H9 (cell line): ENCODE measurements around the gene CD300A. TPM values are rescaled to one million over a fixed set of nuclear protein-coding genes. Genes with fewer than 3 reads are reported as not detected.
A peak's percentile ranks its signal among the peaks of the same experiment; 100 is the strongest.

Experiments
- DNase-seq: peaks from one replicate; pipeline ENCODE4 v3.0.0-alpha.2; 2017
- H2AFZ ChIP-seq: one replicate; pipeline ENCODE4 v1.6.1; 2013; ENCODE audit warnings: mild to moderate bottlenecking, low read length, control low read depth, moderate library complexity
- H2AK5ac ChIP-seq: 2 replicates; pipeline ENCODE4 v1.6.1; 2013; ENCODE audit warnings: low read length, control low read depth, mixed read lengths; ENCODE audit not compliant: insufficient read length
- H2BK120ac ChIP-seq: one replicate; pipeline ENCODE4 v1.6.1; 2013; ENCODE audit warnings: low read depth, mild to moderate bottlenecking, low read length, control low read depth, inconsistent platforms; ENCODE audit not compliant: poor library complexity, severe bottlenecking
- H2BK12ac ChIP-seq: 2 replicates; pipeline ENCODE4 v1.6.1; 2013; ENCODE audit warnings: low read length, control low read depth, mixed read lengths, low read depth; ENCODE audit not compliant: insufficient read length
- H2BK15ac ChIP-seq: 2 replicates; pipeline ENCODE4 v1.6.1; 2013; ENCODE audit warnings: low read depth, low read length, control low read depth
- H2BK20ac ChIP-seq: one replicate; pipeline ENCODE4 v1.6.1; 2013; ENCODE audit warnings: low read depth, mild to moderate bottlenecking, low read length, control low read depth, inconsistent platforms; ENCODE audit not compliant: poor library complexity, severe bottlenecking
- H2BK5ac ChIP-seq: 2 replicates; pipeline ENCODE4 v1.6.1; 2013; ENCODE audit warnings: low read length, control low read depth, mixed read lengths; ENCODE audit not compliant: insufficient read length
- H3K14ac ChIP-seq: 2 replicates; pipeline ENCODE4 v1.6.1; 2013; ENCODE audit warnings: low read length, control low read depth; ENCODE audit not compliant: insufficient read depth
- H3K18ac ChIP-seq: 2 replicates; pipeline ENCODE4 v1.6.1; 2013; ENCODE audit warnings: low read depth, mild to moderate bottlenecking, mixed read lengths, low read length, control low read depth; ENCODE audit not compliant: insufficient read length
- H3K23ac ChIP-seq: 2 replicates; pipeline ENCODE4 v1.6.1; 2013; ENCODE audit warnings: low read length, control low read depth, mixed read lengths, low read depth; ENCODE audit not compliant: insufficient read length
- H3K23me2 ChIP-seq: 2 replicates; pipeline ENCODE4 v1.6.1; 2013; ENCODE audit warnings: low read depth, mild to moderate bottlenecking, mixed read lengths, low read length, control low read depth; ENCODE audit not compliant: insufficient read length, poor library complexity, severe bottlenecking
- H3K27ac ChIP-seq: 2 replicates; pipeline ENCODE4 v1.5.1; 2013; ENCODE audit warnings: low read length, control low read depth, mixed read lengths, low read depth; ENCODE audit not compliant: insufficient read length
- H3K27me3 ChIP-seq: 2 replicates; pipeline ENCODE4 v1.6.1; 2013; ENCODE audit warnings: low read length, control low read depth, inconsistent platforms; ENCODE audit not compliant: insufficient read depth
- H3K4ac ChIP-seq: 2 replicates; pipeline ENCODE4 v1.6.1; 2013; ENCODE audit warnings: low read depth, mild to moderate bottlenecking, control low read depth, inconsistent platforms, low read length, moderate library complexity
- H3K4me1 ChIP-seq: 2 replicates; pipeline ENCODE4 v1.6.1; 2013; ENCODE audit warnings: low read length, control low read depth, inconsistent platforms; ENCODE audit not compliant: insufficient read depth
- H3K4me2 ChIP-seq: 2 replicates; pipeline ENCODE4 v1.6.1; 2013; ENCODE audit warnings: low read length, control low read depth, mixed read lengths; ENCODE audit not compliant: insufficient read length, insufficient read depth
- H3K56ac ChIP-seq: 2 replicates; pipeline ENCODE4 v1.6.1; 2013; ENCODE audit warnings: low read depth, mild to moderate bottlenecking, mixed read lengths, low read length, control low read depth; ENCODE audit not compliant: insufficient read length
- H3K79me1 ChIP-seq: 2 replicates; pipeline ENCODE4 v1.6.1; 2013; ENCODE audit warnings: low read depth, mild to moderate bottlenecking, moderate library complexity, low read length, control low read depth, inconsistent platforms; ENCODE audit not compliant: insufficient read depth, poor library complexity, severe bottlenecking
- H3K79me2 ChIP-seq: 2 replicates; pipeline ENCODE4 v1.6.1; 2013; ENCODE audit warnings: low read length, control low read depth, inconsistent platforms; ENCODE audit not compliant: insufficient read depth
- H3K9ac ChIP-seq: 2 replicates; pipeline ENCODE4 v1.6.1; 2013; ENCODE audit warnings: low read length, control low read depth, mixed read lengths; ENCODE audit not compliant: insufficient read length; ENCODE audit errors: extremely low read depth
- H3K9me3 ChIP-seq: one replicate; pipeline ENCODE4 v1.6.1; 2013; ENCODE audit warnings: low read depth, low read length, inconsistent platforms; ENCODE audit not compliant: control insufficient read depth
- H3T11ph ChIP-seq: one replicate; pipeline ENCODE4 v1.6.1; 2013; ENCODE audit warnings: mild to moderate bottlenecking, low read length, control low read depth, inconsistent platforms
- H4K20me1 ChIP-seq: one replicate; pipeline ENCODE4 v1.6.1; 2013; ENCODE audit not compliant: control insufficient read depth, insufficient read length, insufficient read depth
- H4K5ac ChIP-seq: 2 replicates; pipeline ENCODE4 v1.6.1; 2013; ENCODE audit warnings: low read depth, mild to moderate bottlenecking, mixed read lengths, low read length, control low read depth; ENCODE audit not compliant: insufficient read length
- H4K8ac ChIP-seq: replicated peaks from 2 replicates; pipeline ENCODE4 v1.6.1; 2013; ENCODE audit warnings: low read length, control low read depth, mixed read lengths, low read depth; ENCODE audit not compliant: insufficient read length
- H4K91ac ChIP-seq: 2 replicates; pipeline ENCODE4 v1.6.1; 2013; ENCODE audit warnings: low read depth, mild to moderate bottlenecking, moderate library complexity, mixed read lengths, low read length, control low read depth; ENCODE audit not compliant: insufficient read length
- H3K27ac Mint-ChIP-seq, 3 experiments: 2 replicates in 2 of 3; 3 replicates in 1 of 3; pipeline ENCODE4 v1.8.0; 2020 to 2021; ENCODE audit warnings: mixed read lengths in 3 of 3, mild to moderate bottlenecking in 1 of 3, moderate library complexity in 1 of 3
- H3K27me3 Mint-ChIP-seq: 2 replicates; pipeline ENCODE4 v1.8.0; 2021; ENCODE audit warnings: low read depth, mild to moderate bottlenecking, moderate library complexity, mixed read lengths
- H3K36me3 Mint-ChIP-seq, 3 experiments: 2 replicates in 2 of 3; 3 replicates in 1 of 3; pipeline ENCODE4 v1.8.0; 2020 to 2021; ENCODE audit warnings: low read depth in 3 of 3, mixed read lengths in 3 of 3; ENCODE audit not compliant: insufficient read depth in 1 of 3
- H3K4me1 Mint-ChIP-seq, 2 experiments: 2 replicates each; pipeline ENCODE4 v1.8.0; 2020; ENCODE audit warnings: mixed read lengths in 2 of 2
- H3K4me3 Mint-ChIP-seq, 2 experiments: 2 replicates in 1 of 2; 3 replicates in 1 of 2; pipeline ENCODE4 v1.8.0; 2020 to 2021; ENCODE audit warnings: mild to moderate bottlenecking in 2 of 2, mixed read lengths in 2 of 2, moderate library complexity in 1 of 2
- H3K9me3 Mint-ChIP-seq, 2 experiments: 2 replicates in 1 of 2; 3 replicates in 1 of 2; pipeline ENCODE4 v1.8.0; 2020; ENCODE audit warnings: mild to moderate bottlenecking in 2 of 2, mixed read lengths in 2 of 2, moderate library complexity in 1 of 2
- CTCF ChIP-seq: fragments of 200-600 bp; sonication (generic); conservative IDR thresholded peaks from 3 replicates; pipeline ENCODE4 v1.8.0; 2021; ENCODE audit warnings: antibody characterized with exemption, mild to moderate bottlenecking
- WGBS: extraction: QIAGEN DNeasy Blood & Tissue Kit; methylation state at CpG from one replicate; pipeline ENCODE4 v1.1.7; 2013; ENCODE audit warnings: missing lambda C conversion rate, low lambda C conversion rate, mixed read lengths; ENCODE audit not compliant: insufficient read length; ENCODE audit errors: extremely low coverage; 5-methylcytosine and 5-hydroxymethylcytosine counted together
- total RNA-seq: library from RNA; stranded (reverse); gene quantifications from 2 replicates; pipeline ENCODE4 v1.2.1, GENCODE V29; 2021

Gene CD300A
- total RNA-seq, 1 experiment from 2014 or later = not detected

GRCh38 chr17:74471341-74471740 is 4.9 kb downstream of the CD300A start:
- Histone ChIP-seq H3K23me2 (peaks cover 10% of the 10 kb centered on the region), H4K20me1 (no peaks in the 10 kb centered on the region), H3K23ac (no peak overlapping the region), H2AFZ (no peak overlapping the region), H3K18ac (no peak overlapping the region), H3K4ac (no peak overlapping the region), H3K9me3 (no peaks in the 10 kb centered on the region), H3K4me2 (no peak overlapping the region), H4K8ac (no peak overlapping the region), H4K5ac (no peak overlapping the region), H3K4me1 (no peaks in the 10 kb centered on the region), H3K56ac (no peak overlapping the region), H3T11ph (no peak overlapping the region), H4K91ac (no peak overlapping the region), H2BK15ac (no peak overlapping the region), H2AK5ac (no peak overlapping the region), H3K27ac (no peak overlapping the region), H2BK5ac (no peak overlapping the region), H3K9ac (no peak overlapping the region), H3K79me1 (no peaks in the 10 kb centered on the region), H3K14ac (no peak overlapping the region), H3K79me2 (no peaks in the 10 kb centered on the region), H2BK120ac (no peak overlapping the region), H3K27me3 (peaks cover 4% of the 10 kb centered on the region; the same call in 1 of the 2 replicates), H2BK12ac (no peak overlapping the region), H2BK20ac (no peak overlapping the region)
- WGBS = no CpG with 5 or more reads among the region's 3 CpGs
- Mint-ChIP-seq H3K4me1 (peaks cover 10 to 11% of the 10 kb centered on the region in 2 experiments), H3K36me3 (peaks cover 2 to 5% (median 3%) of the 10 kb centered on the region in 3 experiments; a peak in 6 of 7 replicates), H3K27ac (peak overlapping the region in 1 of 3 experiments; percentile 52; a peak in 1 of 7 replicates), H3K4me3 (no peak overlapping the region), H3K9me3 (peaks cover 15 to 16% of the 10 kb centered on the region in 2 experiments), H3K27me3 (peaks cover 17% of the 10 kb centered on the region)
- no peak for DNase-seq
- no peak for TF ChIP-seq CTCF
